ENCODE results near the gene ZNF628. TPM values are rescaled to one million over a fixed set of nuclear protein-coding genes. Genes with fewer than 3 reads are reported as not detected.

Gene ZNF628
- total and polyA plus RNA-seq, 10 donors: 1.4 to 13.6 (median 7.9) TPM

DNA sequence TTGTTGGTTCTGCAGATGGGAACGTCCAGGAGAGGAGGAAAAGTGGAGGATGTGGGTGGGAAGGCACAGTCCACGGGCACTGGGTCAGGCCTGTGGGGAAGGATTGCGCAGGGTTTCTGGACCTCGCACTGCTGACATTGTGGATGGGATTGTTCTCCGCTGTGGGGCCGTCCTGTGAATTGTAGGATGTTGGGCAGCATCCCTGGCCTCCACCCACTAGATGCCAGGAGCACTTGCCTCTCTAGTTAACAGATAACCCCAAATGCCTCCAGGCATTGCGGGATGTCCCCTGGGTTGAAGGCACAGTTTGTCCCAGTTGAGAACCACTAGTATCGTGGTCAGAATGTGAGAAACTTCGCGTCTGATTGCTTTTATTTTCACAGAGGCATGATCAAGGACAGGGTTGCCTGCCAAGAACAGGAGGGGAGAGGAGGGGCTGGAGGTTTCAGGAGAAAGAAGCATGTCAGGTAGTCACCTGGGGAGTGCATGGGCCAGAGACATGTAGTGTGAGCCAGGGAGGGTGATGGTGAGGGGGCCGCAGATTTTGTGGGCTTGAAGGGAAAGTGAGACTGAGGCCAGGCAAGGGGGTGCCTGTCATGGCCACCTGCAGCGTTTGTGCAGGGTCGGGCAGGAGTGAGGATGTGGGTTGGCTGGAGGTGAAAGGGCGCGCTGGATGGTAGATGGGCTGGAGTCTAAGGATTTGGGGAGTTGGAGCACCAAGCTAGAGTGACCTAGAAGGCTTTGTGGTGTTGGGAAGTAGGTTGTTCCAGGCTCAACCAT, 3.2 kb downstream of the ZNF628 start:
- DNase-seq: no peak
- TF ChIP-seq, protein P1, sequence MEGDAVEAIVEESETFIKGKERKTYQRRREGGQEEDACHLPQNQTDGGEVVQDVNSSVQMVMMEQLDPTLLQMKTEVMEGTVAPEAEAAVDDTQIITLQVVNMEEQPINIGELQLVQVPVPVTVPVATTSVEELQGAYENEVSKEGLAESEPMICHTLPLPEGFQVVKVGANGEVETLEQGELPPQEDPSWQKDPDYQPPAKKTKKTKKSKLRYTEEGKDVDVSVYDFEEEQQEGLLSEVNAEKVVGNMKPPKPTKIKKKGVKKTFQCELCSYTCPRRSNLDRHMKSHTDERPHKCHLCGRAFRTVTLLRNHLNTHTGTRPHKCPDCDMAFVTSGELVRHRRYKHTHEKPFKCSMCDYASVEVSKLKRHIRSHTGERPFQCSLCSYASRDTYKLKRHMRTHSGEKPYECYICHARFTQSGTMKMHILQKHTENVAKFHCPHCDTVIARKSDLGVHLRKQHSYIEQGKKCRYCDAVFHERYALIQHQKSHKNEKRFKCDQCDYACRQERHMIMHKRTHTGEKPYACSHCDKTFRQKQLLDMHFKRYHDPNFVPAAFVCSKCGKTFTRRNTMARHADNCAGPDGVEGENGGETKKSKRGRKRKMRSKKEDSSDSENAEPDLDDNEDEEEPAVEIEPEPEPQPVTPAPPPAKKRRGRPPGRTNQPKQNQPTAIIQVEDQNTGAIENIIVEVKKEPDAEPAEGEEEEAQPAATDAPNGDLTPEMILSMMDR (IDR thresholded peaks at IDR 0.05 in 8 of 11, conservative IDR thresholded peaks at IDR 0.05 in 3 of 11): no peak
- TF ChIP-seq POLR2AphosphoS5 (IDR thresholded peaks at IDR 0.05) (no peak), POLR2A (IDR thresholded peaks at IDR 0.05) (no peak)
- peaks cover 0 to 41% (median 25%) of the 10 kb centered on the region in 6 donors for H3K36me3 ChIP-seq
- WGBS, 5 donors: 71 to 74% (median 74%) methylated on average over 14 to 15 of the region's 15 CpGs
- intact Hi-C loops (cut with DNase I; ENCODE audit: low total_unique reads): no loop called here
- peaks cover 0 to 7% (median 0%) of the 10 kb centered on the region in 7 donors for H3K27me3 ChIP-seq (replicated peaks in 1 of 7)
- peak overlapping the region in 2 of 8 donors; percentile 3 to 5 for H3K27ac ChIP-seq
- peaks cover 13 to 59% (median 40%) of the 10 kb centered on the region in 6 donors for H3K4me1 ChIP-seq
- no peaks in the 10 kb centered on the region for H3K9me3 ChIP-seq
- no peak overlapping the region for H3K4me3 ChIP-seq

DNA sequence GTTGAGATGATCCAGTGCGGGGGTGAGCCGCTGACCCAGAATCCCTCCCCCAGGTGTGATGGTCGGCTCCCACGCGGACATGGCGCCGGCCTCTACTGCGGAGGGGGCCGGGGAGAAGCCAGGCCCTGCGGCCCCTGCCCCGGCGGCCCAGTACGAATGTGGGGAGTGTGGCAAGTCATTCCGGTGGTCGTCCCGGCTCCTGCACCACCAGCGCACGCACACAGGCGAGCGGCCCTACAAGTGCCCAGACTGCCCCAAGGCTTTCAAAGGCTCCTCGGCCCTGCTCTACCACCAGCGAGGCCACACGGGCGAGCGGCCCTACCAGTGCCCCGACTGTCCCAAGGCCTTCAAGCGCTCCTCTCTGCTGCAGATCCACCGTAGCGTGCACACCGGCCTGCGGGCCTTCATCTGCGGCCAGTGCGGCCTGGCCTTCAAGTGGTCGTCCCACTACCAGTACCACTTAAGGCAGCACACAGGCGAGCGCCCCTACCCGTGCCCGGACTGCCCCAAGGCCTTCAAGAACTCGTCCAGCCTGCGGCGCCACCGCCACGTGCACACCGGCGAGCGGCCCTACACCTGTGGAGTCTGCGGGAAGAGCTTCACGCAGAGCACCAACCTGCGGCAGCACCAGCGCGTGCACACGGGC, 4.9 kb downstream of the ZNF628 start:
- TF ChIP-seq, protein P1 (IDR thresholded peaks at IDR 0.05 in 8 of 11, conservative IDR thresholded peaks at IDR 0.05 in 3 of 11): no peak
- TF ChIP-seq POLR2A (IDR thresholded peaks at IDR 0.05) (no peak), POLR2AphosphoS5 (IDR thresholded peaks at IDR 0.05) (no peak)
- no peak for DNase-seq
- H3K9me3 ChIP-seq: no peaks in the 10 kb centered on the region
- 96 to 98% (median 96%) methylated on average over 28 to 52 of the region's 52 CpGs for WGBS, 5 donors
- H3K4me1 ChIP-seq: peaks cover 15 to 64% (median 42%) of the 10 kb centered on the region in 6 donors
- H3K36me3 ChIP-seq: peaks cover 0 to 41% (median 25%) of the 10 kb centered on the region in 6 donors
- H3K4me3 ChIP-seq: no peak overlapping the region
- H3K27me3 ChIP-seq (replicated peaks in 1 of 7): peaks cover 0 to 15% (median 0%) of the 10 kb centered on the region in 7 donors
- intact Hi-C loops (cut with DNase I; ENCODE audit: low total_unique reads): no loop called here
- H3K27ac ChIP-seq: no peak overlapping the region

DNA sequence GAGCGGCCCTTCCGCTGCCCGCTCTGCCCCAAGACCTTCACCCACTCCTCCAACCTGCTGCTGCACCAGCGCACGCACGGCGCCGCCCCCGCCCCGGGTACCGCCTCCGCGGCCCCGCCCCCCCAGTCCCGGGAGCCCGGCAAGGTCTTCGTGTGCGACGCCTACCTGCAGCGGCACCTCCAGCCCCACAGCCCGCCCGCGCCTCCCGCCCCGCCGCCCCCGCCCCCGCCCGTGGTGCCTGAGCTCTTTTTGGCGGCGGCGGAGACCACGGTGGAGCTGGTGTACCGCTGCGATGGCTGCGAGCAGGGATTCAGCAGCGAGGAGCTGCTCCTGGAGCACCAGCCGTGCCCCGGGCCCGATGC, 5.4 kb downstream of the ZNF628 start:
- intact Hi-C loops (cut with DNase I; ENCODE audit: low total_unique reads): no loop called here

DNA sequence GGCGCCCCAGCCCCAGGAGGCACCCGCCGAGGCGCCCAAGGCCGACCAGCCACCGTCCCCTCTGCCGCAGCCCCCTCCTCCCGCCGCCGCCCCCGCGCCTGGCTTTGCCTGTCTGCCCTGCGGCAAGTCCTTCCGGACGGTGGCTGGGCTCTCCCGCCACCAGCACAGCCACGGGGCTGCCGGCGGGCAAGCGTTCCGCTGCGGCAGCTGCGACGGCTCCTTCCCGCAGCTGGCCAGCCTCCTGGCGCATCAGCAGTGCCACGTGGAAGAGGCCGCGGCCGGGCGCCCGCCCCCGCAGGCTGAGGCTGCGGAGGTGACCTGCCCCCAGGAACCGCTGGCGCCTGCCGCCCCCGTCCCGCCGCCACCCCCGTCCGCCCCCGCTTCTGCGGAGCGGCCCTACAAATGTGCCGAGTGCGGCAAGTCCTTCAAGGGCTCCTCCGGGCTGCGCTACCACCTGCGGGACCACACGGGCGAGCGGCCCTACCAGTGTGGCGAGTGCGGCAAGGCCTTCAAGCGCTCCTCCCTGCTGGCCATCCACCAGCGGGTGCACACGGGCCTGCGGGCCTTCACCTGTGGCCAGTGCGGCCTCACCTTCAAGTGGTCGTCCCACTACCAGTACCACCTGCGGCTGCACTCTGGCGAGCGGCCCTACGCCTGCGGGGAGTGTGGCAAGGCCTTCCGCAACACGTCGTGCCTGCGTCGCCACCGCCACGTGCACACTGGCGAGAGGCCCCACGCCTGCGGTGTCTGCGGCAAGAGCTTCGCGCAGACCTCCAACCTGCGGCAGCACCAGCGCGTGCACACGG, 5.9 kb downstream of the ZNF628 start:
- H3K4me3 ChIP-seq: no peak overlapping the region
- peaks cover 15 to 69% (median 48%) of the 10 kb centered on the region in 6 donors for H3K4me1 ChIP-seq
- H3K9me3 ChIP-seq: no peaks in the 10 kb centered on the region
- no peak overlapping the region for H3K27ac ChIP-seq
- H3K27me3 ChIP-seq (replicated peaks in 1 of 7): peaks cover 0 to 15% (median 0%) of the 10 kb centered on the region in 7 donors
- DNase-seq: no peak
- peaks cover 0 to 41% (median 25%) of the 10 kb centered on the region in 6 donors for H3K36me3 ChIP-seq
- intact Hi-C loops (cut with DNase I; ENCODE audit: low total_unique reads): no loop called here
- TF ChIP-seq POLR2AphosphoS5 (IDR thresholded peaks at IDR 0.05): no peak
- no peak for TF ChIP-seq POLR2A (IDR thresholded peaks at IDR 0.05)
- TF ChIP-seq, protein P1 (IDR thresholded peaks at IDR 0.05 in 8 of 11, conservative IDR thresholded peaks at IDR 0.05 in 3 of 11): no peak
- WGBS, 5 donors: 88 to 94% (median 93%) methylated on average over 28 to 83 of the region's 83 CpGs

More for the DNA sequence above, 5.4 kb downstream of the ZNF628 start:
- Histone ChIP-seq H3K4me3 (no peak overlapping the region), H3K36me3 (peaks cover 0 to 41% (median 25%) of the 10 kb centered on the region in 6 donors), H3K4me1 (peaks cover 15 to 68% (median 45%) of the 10 kb centered on the region in 6 donors), H3K27ac (no peak overlapping the region), H3K9me3 (no peaks in the 10 kb centered on the region), H3K27me3 (replicated peaks in 1 of 7) (peaks cover 0 to 15% (median 0%) of the 10 kb centered on the region in 7 donors)
- TF ChIP-seq POLR2A (IDR thresholded peaks at IDR 0.05): no peak
- no peak for TF ChIP-seq POLR2AphosphoS5 (IDR thresholded peaks at IDR 0.05)
- DNase-seq: no peak
- whole genome bisulfite sequencing, 5 donors: 84 to 95% (median 91%) methylated on average over 12 to 40 of the region's 40 CpGs

Measured in spleen (tissue), 11 donors.